H9 (cell line): Measurements from ENCODE around the gene DBI. TPM values are rescaled to one million over a fixed set of nuclear protein-coding genes. Genes with fewer than 3 reads are reported as not detected.
A peak's percentile ranks its signal among the peaks of the same experiment; 100 is the strongest.

ENCODE experiments used
- DNase-seq: peaks from one replicate; pipeline ENCODE4 v3.0.0-alpha.2; 2017
- H2AFZ ChIP-seq: one replicate; pipeline ENCODE4 v1.6.1; 2013; ENCODE audit warnings: mild to moderate bottlenecking, low read length, control low read depth, moderate library complexity
- H2AK5ac ChIP-seq: 2 replicates; pipeline ENCODE4 v1.6.1; 2013; ENCODE audit warnings: low read length, control low read depth, mixed read lengths; ENCODE audit not compliant: insufficient read length
- H2BK120ac ChIP-seq: one replicate; pipeline ENCODE4 v1.6.1; 2013; ENCODE audit warnings: low read depth, mild to moderate bottlenecking, low read length, control low read depth, inconsistent platforms; ENCODE audit not compliant: poor library complexity, severe bottlenecking
- H2BK12ac ChIP-seq: 2 replicates; pipeline ENCODE4 v1.6.1; 2013; ENCODE audit warnings: low read length, control low read depth, mixed read lengths, low read depth; ENCODE audit not compliant: insufficient read length
- H2BK15ac ChIP-seq: 2 replicates; pipeline ENCODE4 v1.6.1; 2013; ENCODE audit warnings: low read depth, low read length, control low read depth
- H2BK20ac ChIP-seq: one replicate; pipeline ENCODE4 v1.6.1; 2013; ENCODE audit warnings: low read depth, mild to moderate bottlenecking, low read length, control low read depth, inconsistent platforms; ENCODE audit not compliant: poor library complexity, severe bottlenecking
- H2BK5ac ChIP-seq: 2 replicates; pipeline ENCODE4 v1.6.1; 2013; ENCODE audit warnings: low read length, control low read depth, mixed read lengths; ENCODE audit not compliant: insufficient read length
- H3K14ac ChIP-seq: 2 replicates; pipeline ENCODE4 v1.6.1; 2013; ENCODE audit warnings: low read length, control low read depth; ENCODE audit not compliant: insufficient read depth
- H3K18ac ChIP-seq: 2 replicates; pipeline ENCODE4 v1.6.1; 2013; ENCODE audit warnings: low read depth, mild to moderate bottlenecking, mixed read lengths, low read length, control low read depth; ENCODE audit not compliant: insufficient read length
- H3K23ac ChIP-seq: 2 replicates; pipeline ENCODE4 v1.6.1; 2013; ENCODE audit warnings: low read length, control low read depth, mixed read lengths, low read depth; ENCODE audit not compliant: insufficient read length
- H3K23me2 ChIP-seq: 2 replicates; pipeline ENCODE4 v1.6.1; 2013; ENCODE audit warnings: low read depth, mild to moderate bottlenecking, mixed read lengths, low read length, control low read depth; ENCODE audit not compliant: insufficient read length, poor library complexity, severe bottlenecking
- H3K27ac ChIP-seq: 2 replicates; pipeline ENCODE4 v1.5.1; 2013; ENCODE audit warnings: low read length, control low read depth, mixed read lengths, low read depth; ENCODE audit not compliant: insufficient read length
- H3K27me3 ChIP-seq: 2 replicates; pipeline ENCODE4 v1.6.1; 2013; ENCODE audit warnings: low read length, control low read depth, inconsistent platforms; ENCODE audit not compliant: insufficient read depth
- H3K4ac ChIP-seq: 2 replicates; pipeline ENCODE4 v1.6.1; 2013; ENCODE audit warnings: low read depth, mild to moderate bottlenecking, control low read depth, inconsistent platforms, low read length, moderate library complexity
- H3K4me1 ChIP-seq: 2 replicates; pipeline ENCODE4 v1.6.1; 2013; ENCODE audit warnings: low read length, control low read depth, inconsistent platforms; ENCODE audit not compliant: insufficient read depth
- H3K4me2 ChIP-seq: 2 replicates; pipeline ENCODE4 v1.6.1; 2013; ENCODE audit warnings: low read length, control low read depth, mixed read lengths; ENCODE audit not compliant: insufficient read length, insufficient read depth
- H3K56ac ChIP-seq: 2 replicates; pipeline ENCODE4 v1.6.1; 2013; ENCODE audit warnings: low read depth, mild to moderate bottlenecking, mixed read lengths, low read length, control low read depth; ENCODE audit not compliant: insufficient read length
- H3K79me1 ChIP-seq: 2 replicates; pipeline ENCODE4 v1.6.1; 2013; ENCODE audit warnings: low read depth, mild to moderate bottlenecking, moderate library complexity, low read length, control low read depth, inconsistent platforms; ENCODE audit not compliant: insufficient read depth, poor library complexity, severe bottlenecking
- H3K79me2 ChIP-seq: 2 replicates; pipeline ENCODE4 v1.6.1; 2013; ENCODE audit warnings: low read length, control low read depth, inconsistent platforms; ENCODE audit not compliant: insufficient read depth
- H3K9ac ChIP-seq: 2 replicates; pipeline ENCODE4 v1.6.1; 2013; ENCODE audit warnings: low read length, control low read depth, mixed read lengths; ENCODE audit not compliant: insufficient read length; ENCODE audit errors: extremely low read depth
- H3K9me3 ChIP-seq: one replicate; pipeline ENCODE4 v1.6.1; 2013; ENCODE audit warnings: low read depth, low read length, inconsistent platforms; ENCODE audit not compliant: control insufficient read depth
- H3T11ph ChIP-seq: one replicate; pipeline ENCODE4 v1.6.1; 2013; ENCODE audit warnings: mild to moderate bottlenecking, low read length, control low read depth, inconsistent platforms
- H4K20me1 ChIP-seq: one replicate; pipeline ENCODE4 v1.6.1; 2013; ENCODE audit not compliant: control insufficient read depth, insufficient read length, insufficient read depth
- H4K5ac ChIP-seq: 2 replicates; pipeline ENCODE4 v1.6.1; 2013; ENCODE audit warnings: low read depth, mild to moderate bottlenecking, mixed read lengths, low read length, control low read depth; ENCODE audit not compliant: insufficient read length
- H4K8ac ChIP-seq: replicated peaks from 2 replicates; pipeline ENCODE4 v1.6.1; 2013; ENCODE audit warnings: low read length, control low read depth, mixed read lengths, low read depth; ENCODE audit not compliant: insufficient read length
- H4K91ac ChIP-seq: 2 replicates; pipeline ENCODE4 v1.6.1; 2013; ENCODE audit warnings: low read depth, mild to moderate bottlenecking, moderate library complexity, mixed read lengths, low read length, control low read depth; ENCODE audit not compliant: insufficient read length
- H3K27ac Mint-ChIP-seq, 3 experiments: 2 replicates in 2 of 3; 3 replicates in 1 of 3; pipeline ENCODE4 v1.8.0; 2020 to 2021; ENCODE audit warnings: mixed read lengths in 3 of 3, mild to moderate bottlenecking in 1 of 3, moderate library complexity in 1 of 3
- H3K27me3 Mint-ChIP-seq: 2 replicates; pipeline ENCODE4 v1.8.0; 2021; ENCODE audit warnings: low read depth, mild to moderate bottlenecking, moderate library complexity, mixed read lengths
- H3K36me3 Mint-ChIP-seq, 3 experiments: 2 replicates in 2 of 3; 3 replicates in 1 of 3; pipeline ENCODE4 v1.8.0; 2020 to 2021; ENCODE audit warnings: low read depth in 3 of 3, mixed read lengths in 3 of 3; ENCODE audit not compliant: insufficient read depth in 1 of 3
- H3K4me1 Mint-ChIP-seq, 2 experiments: 2 replicates each; pipeline ENCODE4 v1.8.0; 2020; ENCODE audit warnings: mixed read lengths in 2 of 2
- H3K4me3 Mint-ChIP-seq, 2 experiments: 2 replicates in 1 of 2; 3 replicates in 1 of 2; pipeline ENCODE4 v1.8.0; 2020 to 2021; ENCODE audit warnings: mild to moderate bottlenecking in 2 of 2, mixed read lengths in 2 of 2, moderate library complexity in 1 of 2
- H3K9me3 Mint-ChIP-seq, 2 experiments: 2 replicates in 1 of 2; 3 replicates in 1 of 2; pipeline ENCODE4 v1.8.0; 2020; ENCODE audit warnings: mild to moderate bottlenecking in 2 of 2, mixed read lengths in 2 of 2, moderate library complexity in 1 of 2
- CTCF ChIP-seq: fragments of 200-600 bp; sonication (generic); conservative IDR thresholded peaks from 3 replicates; pipeline ENCODE4 v1.8.0; 2021; ENCODE audit warnings: antibody characterized with exemption, mild to moderate bottlenecking
- WGBS: extraction: QIAGEN DNeasy Blood & Tissue Kit; methylation state at CpG from one replicate; pipeline ENCODE4 v1.1.7; 2013; ENCODE audit warnings: missing lambda C conversion rate, low lambda C conversion rate, mixed read lengths; ENCODE audit not compliant: insufficient read length; ENCODE audit errors: extremely low coverage; 5-methylcytosine and 5-hydroxymethylcytosine counted together
- total RNA-seq: library from RNA; stranded (reverse); gene quantifications from 2 replicates; pipeline ENCODE4 v1.2.1, GENCODE V29; 2021

The DBI gene
- total RNA-seq, 1 experiment from 2014 or later, result 127 TPM

DNA sequence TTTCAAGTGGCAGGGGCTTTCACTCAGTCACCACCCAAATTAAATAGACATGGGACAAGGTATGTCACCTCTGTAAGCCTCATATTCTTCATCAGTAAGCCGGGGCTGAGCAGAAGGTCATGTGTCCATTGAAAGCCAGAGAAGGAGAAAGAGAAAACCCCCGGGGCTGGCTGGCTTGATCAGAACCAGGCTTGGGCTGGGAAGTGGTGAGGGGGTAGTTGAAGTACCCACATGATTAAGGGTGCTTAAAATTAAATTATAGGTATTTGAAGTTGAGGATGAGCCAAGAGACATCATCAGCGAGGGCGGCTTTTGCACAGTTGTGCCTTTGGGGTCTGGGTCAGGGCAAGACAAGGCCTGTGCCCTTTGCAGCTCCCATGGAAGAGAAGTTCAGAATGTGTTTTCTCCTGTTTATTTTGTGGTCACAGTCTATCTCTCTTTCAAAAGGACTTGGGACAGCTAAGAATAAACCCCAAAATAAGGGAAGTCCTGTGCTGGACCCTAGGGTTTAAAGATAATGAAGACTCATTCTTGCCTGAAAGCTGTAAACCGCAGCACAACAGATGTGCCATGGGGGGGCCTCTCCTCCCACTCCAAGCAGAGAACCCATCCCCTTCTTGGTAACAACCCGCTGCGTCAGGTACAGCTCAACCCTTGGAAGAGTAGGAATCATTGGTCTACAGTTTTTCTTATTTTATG is 10.7 kb downstream of the DBI start:
- DNase-seq, result no peak
- H3K4me3 Mint-ChIP-seq, result no peak overlapping the region
- H2BK12ac ChIP-seq, result no peak overlapping the region

More for the DNA sequence above, 10.7 kb downstream of the DBI start:
- H3K23me2 ChIP-seq, result no peaks in the 10 kb centered on the region
- H3K4ac ChIP-seq, result no peak overlapping the region
- no peak overlapping the region for H2AFZ ChIP-seq
- no peak overlapping the region for H4K91ac ChIP-seq
- H3K79me2 ChIP-seq, result no peaks in the 10 kb centered on the region
- no peak overlapping the region for H3T11ph ChIP-seq
- no CpG with 5 or more reads among the region's 7 CpGs for WGBS
- H2BK15ac ChIP-seq, result no peak overlapping the region
- H2BK120ac ChIP-seq, result no peak overlapping the region
- TF ChIP-seq CTCF, result no peak
- no peak overlapping the region for H4K5ac ChIP-seq
- peaks cover 23 to 27% (median 24%) of the 10 kb centered on the region in 3 experiments for H3K36me3 Mint-ChIP-seq
- no peak overlapping the region for H3K27ac ChIP-seq
- H3K27me3 ChIP-seq, result no peaks in the 10 kb centered on the region
- no peak overlapping the region for H3K18ac ChIP-seq
- no peaks in the 10 kb centered on the region for H3K4me1 ChIP-seq
- H3K4me1 Mint-ChIP-seq, result peaks cover 15 to 25% of the 10 kb centered on the region in 2 experiments
- no peak overlapping the region for H3K56ac ChIP-seq
- no peak overlapping the region for H3K14ac ChIP-seq
- no peak overlapping the region for H3K23ac ChIP-seq
- no peak overlapping the region for H3K9ac ChIP-seq
- no peak overlapping the region for H2BK5ac ChIP-seq
- H4K8ac ChIP-seq, result no peak overlapping the region
- H2AK5ac ChIP-seq, result no peak overlapping the region
- H3K27ac Mint-ChIP-seq, result peak overlapping the region in 1 of 3 experiments; percentile 89; a peak in 1 of 7 replicates
- no peak overlapping the region for H2BK20ac ChIP-seq
- H4K20me1 ChIP-seq, result no peaks in the 10 kb centered on the region
- no peaks in the 10 kb centered on the region for H3K27me3 Mint-ChIP-seq
- peaks cover 6 to 10% of the 10 kb centered on the region in 2 experiments; a peak in 4 of 5 replicates for H3K9me3 Mint-ChIP-seq
- peaks cover 11% of the 10 kb centered on the region for H3K9me3 ChIP-seq
- no peak overlapping the region for H3K4me2 ChIP-seq
- H3K79me1 ChIP-seq, result no peaks in the 10 kb centered on the region
